ENCODE data around the gene CARTPT. TPM values are rescaled to one million over a fixed set of nuclear protein-coding genes. Genes with fewer than 3 reads are reported as not detected.

The CARTPT gene
- total and polyA plus RNA-seq, 10 of the 15 experiments (the other 5 are each of a cell fraction or from before 2014, with no cell fraction given) = not detected

- intact Hi-C loops (cut with micrococcal nuclease; ENCODE audit: unreplicated experiment) (no loop called here), in situ Hi-C loops (cut with MboI) (no loop called here)
- POLR2A ChIA-PET = no interaction called here
- ATAC-seq = no peak
- TF ChIP-seq USF2 (IDR thresholded peaks at IDR 0.05; ENCODE audit: borderline replicate concordance, low read depth, low read length) = no peak
- TF ChIP-seq, protein P1, sequence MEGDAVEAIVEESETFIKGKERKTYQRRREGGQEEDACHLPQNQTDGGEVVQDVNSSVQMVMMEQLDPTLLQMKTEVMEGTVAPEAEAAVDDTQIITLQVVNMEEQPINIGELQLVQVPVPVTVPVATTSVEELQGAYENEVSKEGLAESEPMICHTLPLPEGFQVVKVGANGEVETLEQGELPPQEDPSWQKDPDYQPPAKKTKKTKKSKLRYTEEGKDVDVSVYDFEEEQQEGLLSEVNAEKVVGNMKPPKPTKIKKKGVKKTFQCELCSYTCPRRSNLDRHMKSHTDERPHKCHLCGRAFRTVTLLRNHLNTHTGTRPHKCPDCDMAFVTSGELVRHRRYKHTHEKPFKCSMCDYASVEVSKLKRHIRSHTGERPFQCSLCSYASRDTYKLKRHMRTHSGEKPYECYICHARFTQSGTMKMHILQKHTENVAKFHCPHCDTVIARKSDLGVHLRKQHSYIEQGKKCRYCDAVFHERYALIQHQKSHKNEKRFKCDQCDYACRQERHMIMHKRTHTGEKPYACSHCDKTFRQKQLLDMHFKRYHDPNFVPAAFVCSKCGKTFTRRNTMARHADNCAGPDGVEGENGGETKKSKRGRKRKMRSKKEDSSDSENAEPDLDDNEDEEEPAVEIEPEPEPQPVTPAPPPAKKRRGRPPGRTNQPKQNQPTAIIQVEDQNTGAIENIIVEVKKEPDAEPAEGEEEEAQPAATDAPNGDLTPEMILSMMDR (IDR thresholded peaks at IDR 0.05 in 2 of 3, conservative IDR thresholded peaks at IDR 0.05 in 1 of 3; ENCODE audit: control insufficient read depth in 2 of 3, extremely low read depth in 1 of 3, insufficient read depth in 1 of 3, low read depth in 3 of 3, low read length in 3 of 3) = peak in 2 of 3 experiments; percentile 41 to 53; a peak in 3 of 6 replicates
- no peak overlapping the region for H3K9ac ChIP-seq (ENCODE audit: control insufficient read depth, insufficient read depth, low read length)
- DNase-seq (ENCODE audit: low read depth, low spot score) = no peak
- peaks cover 0 to 2% of the 10 kb centered on the region in 2 experiments; a peak in 2 of 4 replicates for H3K27me3 ChIP-seq (replicated peaks in 1 of 2; ENCODE audit: control insufficient read depth in 2 of 2, insufficient read depth in 2 of 2, low read length in 1 of 2)
- H3K4me2 ChIP-seq (ENCODE audit: control insufficient read depth, insufficient read depth) = no peak overlapping the region
- H3K27ac ChIP-seq (ENCODE audit: control insufficient read depth, insufficient read depth) = no peak overlapping the region
- no peaks in the 10 kb centered on the region for H3K4me1 ChIP-seq (ENCODE audit: control insufficient read depth, insufficient read depth, low read length)
- no peaks in the 10 kb centered on the region for H4K20me1 ChIP-seq (ENCODE audit: control insufficient read depth, insufficient read depth)
- H3K79me2 ChIP-seq (ENCODE audit: control insufficient read depth, insufficient read depth, low read length) = no peaks in the 10 kb centered on the region
- 66% methylated on average over 14 of the region's 14 CpGs for WGBS (ENCODE audit: insufficient coverage, insufficient replicate concordance, low lambda C conversion rate, missing lambda C conversion rate)
- CTCF ChIA-PET = interaction anchor here (0.7 to 2.5 kb wide), 6 partner anchors 9 to 321 kb away, joined by 3 to 9 read pairs (median 3); no protein-coding TSS in a partner anchor
- RAD21 ChIA-PET (ENCODE audit: unreplicated experiment) = no interaction called here
- no peak for FAIRE-seq
- H3K9me3 ChIP-seq (replicated peaks; ENCODE audit: control insufficient read depth, insufficient read depth, low read length) = no peaks in the 10 kb centered on the region
- no peaks in the 10 kb centered on the region for H3K36me3 ChIP-seq (ENCODE audit: control insufficient read depth in 2 of 2, insufficient read depth in 2 of 2, low read length in 1 of 2)
- SMC1A ChIA-PET (ENCODE audit: uncharacterized antibody, unreplicated experiment) = no interaction called here
- no peak overlapping the region for H2AFZ ChIP-seq (ENCODE audit: control insufficient read depth, low read depth, low read length)
- no peak overlapping the region for H3K4me3 ChIP-seq
- BruUV-seq (replicated peaks) = no TSS peak
These were observed 21.1 kb upstream of the CARTPT start for GRCh38 chr5:71697967-71698366.

GRCh38 chr5:71699233-71699632, 19.8 kb upstream of the CARTPT start:
- FAIRE-seq (no peak), DNase-seq (ENCODE audit: low read depth, low spot score) (no peak), ATAC-seq (no peak)
- Histone ChIP-seq H3K4me1 (ENCODE audit: control insufficient read depth, insufficient read depth, low read length) (no peaks in the 10 kb centered on the region), H3K9me3 (replicated peaks; ENCODE audit: control insufficient read depth, insufficient read depth, low read length) (no peaks in the 10 kb centered on the region), H4K20me1 (ENCODE audit: control insufficient read depth, insufficient read depth) (no peaks in the 10 kb centered on the region), H2AFZ (ENCODE audit: control insufficient read depth, low read depth, low read length) (no peak overlapping the region), H3K79me2 (ENCODE audit: control insufficient read depth, insufficient read depth, low read length) (no peaks in the 10 kb centered on the region), H3K4me2 (ENCODE audit: control insufficient read depth, insufficient read depth) (no peak overlapping the region), H3K9ac (ENCODE audit: control insufficient read depth, insufficient read depth, low read length) (no peak overlapping the region), H3K27ac (ENCODE audit: control insufficient read depth, insufficient read depth) (no peak overlapping the region), H3K27me3 (replicated peaks in 1 of 2; ENCODE audit: control insufficient read depth in 2 of 2, insufficient read depth in 2 of 2, low read length in 1 of 2) (peaks cover 0 to under 1% of the 10 kb centered on the region in 2 experiments; a peak in 2 of 4 replicates), H3K36me3 (ENCODE audit: control insufficient read depth in 2 of 2, insufficient read depth in 2 of 2, low read length in 1 of 2) (no peaks in the 10 kb centered on the region), H3K4me3 (no peak overlapping the region)
- in situ Hi-C loops (cut with MboI) (no loop called here), intact Hi-C loops (cut with micrococcal nuclease; ENCODE audit: unreplicated experiment) (no loop called here)
- BruUV-seq (replicated peaks) = no TSS peak
- ChIA-PET CTCF (interaction anchor here (0.6 to 2.5 kb wide), 5 partner anchors 16 to 320 kb away, joined by 3 to 9 read pairs (median 3); no protein-coding TSS in a partner anchor), POLR2A (no interaction called here), RAD21 (ENCODE audit: unreplicated experiment) (no interaction called here), SMC1A (ENCODE audit: uncharacterized antibody, unreplicated experiment) (no interaction called here)
- TF ChIP-seq TCF3 (IDR thresholded peaks at IDR 0.05; ENCODE audit: borderline replicate concordance, insufficient read depth, low read depth, low read length) (no peak), TARDBP (IDR thresholded peaks at IDR 0.05; ENCODE audit: borderline replicate concordance) (no peak)
- WGBS (ENCODE audit: insufficient coverage, insufficient replicate concordance, low lambda C conversion rate, missing lambda C conversion rate) = 38% methylated on average over 2 of the region's 2 CpGs

All from GM12878 (cell line).